DOHH2 (cell line): ENCODE results near the gene MELTF.

Source experiments
- H3F3A ChIP-seq: fragments of 200-600 bp; sonication (generic), shearing (Covaris generic); 2 replicates; pipeline ENCODE4 v1.6.0; 2016; ENCODE audit warnings: antibody characterized with exemption, mild to moderate bottlenecking; ENCODE audit not compliant: control insufficient read depth, insufficient read depth
- H3K27ac ChIP-seq: fragments of 200-600 bp; sonication (generic); 2 replicates; pipeline ENCODE4 v1.5.1; 2014; ENCODE audit warnings: low read depth, mild to moderate bottlenecking, low read length, moderate library complexity
- H3K27me3 ChIP-seq: fragments of 200-600 bp; sonication (generic); 2 replicates; pipeline ENCODE4 v1.6.1; 2014; ENCODE audit warnings: mild to moderate bottlenecking, low read length, mixed read lengths; ENCODE audit not compliant: control insufficient read depth
- H3K36me3 ChIP-seq: fragments of 200-600 bp; sonication (generic); 2 replicates; pipeline ENCODE4 v1.6.1; 2014; ENCODE audit warnings: mild to moderate bottlenecking, low read length, moderate library complexity, mixed read lengths; ENCODE audit not compliant: control insufficient read depth
- H3K4me1 ChIP-seq: fragments of 200-600 bp; sonication (generic); 2 replicates; pipeline ENCODE4 v1.6.1; 2014; ENCODE audit warnings: mild to moderate bottlenecking, low read length, mixed read lengths; ENCODE audit not compliant: control insufficient read depth
- H3K4me2 ChIP-seq: fragments of 200-600 bp; sonication (generic); 2 replicates; pipeline ENCODE4 v1.6.0; 2014; ENCODE audit warnings: mild to moderate bottlenecking, low read length, moderate library complexity
- H3K4me3 ChIP-seq: fragments of 200-600 bp; sonication (generic); 2 replicates; pipeline ENCODE4 v1.5.1; 2014; ENCODE audit warnings: mild to moderate bottlenecking, low read length, mixed read lengths
- H3K79me2 ChIP-seq: fragments of 200-600 bp; sonication (generic); 2 replicates; pipeline ENCODE4 v1.6.1; 2014; ENCODE audit warnings: mild to moderate bottlenecking, low read length, mixed read lengths; ENCODE audit not compliant: control insufficient read depth
- H3K9me2 ChIP-seq: fragments of 200-600 bp; sonication (generic); replicated peaks from 2 replicates; pipeline ENCODE4 v1.6.1; 2014; ENCODE audit warnings: mild to moderate bottlenecking, low read length, mixed read lengths; ENCODE audit not compliant: control insufficient read depth
- H3K9me3 ChIP-seq: fragments of 200-600 bp; sonication (generic); 2 replicates; pipeline ENCODE4 v1.6.1; 2014; ENCODE audit warnings: antibody characterized with exemption, low read length, mixed read lengths; ENCODE audit not compliant: control insufficient read depth, insufficient read depth
- H4K20me1 ChIP-seq: fragments of 200-600 bp; sonication (generic); 2 replicates; pipeline ENCODE4 v1.6.0; 2014; ENCODE audit warnings: low read depth, mild to moderate bottlenecking, antibody characterized with exemption, low read length, moderate library complexity; ENCODE audit not compliant: control insufficient read depth, insufficient read depth
- CTCF ChIP-seq: fragments of 200-600 bp; sonication (generic); IDR thresholded peaks from one replicate; pipeline ENCODE4 v1.5.1; 2014; ENCODE audit warnings: antibody characterized with exemption, mild to moderate bottlenecking, low read depth, low read length; ENCODE audit not compliant: poor library complexity, severe bottlenecking
- EZH2phosphoT487 ChIP-seq: fragments of 200-600 bp; sonication (generic); IDR thresholded peaks from 2 replicates; pipeline ENCODE4 v1.6.1; 2017; ENCODE audit warnings: borderline replicate concordance, mild to moderate bottlenecking, antibody characterized with exemption, low read length, moderate library complexity, mixed read lengths

The MELTF gene

DNA sequence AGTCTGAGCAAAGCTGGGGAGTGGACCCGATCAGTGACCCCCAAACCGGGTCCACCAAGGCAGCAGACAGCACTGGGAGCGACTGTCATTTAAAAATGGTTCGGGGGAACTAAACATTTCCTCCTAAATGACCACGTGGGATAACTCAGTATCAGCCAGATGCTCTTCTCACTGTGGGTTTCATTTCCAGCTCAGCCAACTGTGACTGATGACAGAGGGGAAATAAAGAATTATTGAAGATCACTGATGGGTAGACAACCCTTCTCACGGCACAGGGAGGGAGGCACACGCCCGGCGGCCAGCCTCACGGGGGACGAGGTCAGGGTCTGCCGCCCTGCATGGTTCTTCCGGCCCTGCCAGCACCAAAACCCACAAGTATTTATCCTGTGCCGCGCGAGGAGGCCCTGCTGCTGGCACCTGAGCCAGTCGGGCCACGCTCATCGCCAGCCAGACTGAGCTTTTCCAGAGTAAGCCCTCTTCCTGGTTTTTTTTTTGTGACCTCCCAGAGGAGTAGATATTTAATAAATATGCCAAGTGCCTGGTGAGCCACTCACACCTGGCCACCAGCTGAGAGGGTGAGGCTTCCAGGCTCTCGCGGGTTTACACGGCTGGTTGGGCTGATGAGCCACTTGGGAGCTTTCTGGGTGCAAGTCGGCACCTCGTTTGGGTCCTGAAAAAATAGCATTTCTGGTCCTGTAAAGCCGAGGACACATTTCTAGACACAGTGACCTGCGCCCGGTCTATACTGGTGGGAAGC is 6.2 kb downstream of the MELTF start:
- H3K4me3 ChIP-seq, result peak overlapping the region; percentile 72

GRCh38 chr3:197022405-197023231 is 7.0 kb downstream of the MELTF start:
- H3K27me3 ChIP-seq, result peaks cover 29% of the 10 kb centered on the region
- no peaks in the 10 kb centered on the region for H3K9me2 ChIP-seq
- H3K4me2 ChIP-seq, result peak overlapping the region; percentile 97
- H3K9me3 ChIP-seq, result no peaks in the 10 kb centered on the region
- H3K36me3 ChIP-seq, result no peaks in the 10 kb centered on the region
- H3K79me2 ChIP-seq, result no peaks in the 10 kb centered on the region
- peaks cover 4% of the 10 kb centered on the region; the same call in 1 of the 2 replicates for H4K20me1 ChIP-seq
- H3K27ac ChIP-seq, result peak overlapping the region; percentile 58
- TF ChIP-seq CTCF (no peak), EZH2phosphoT487 (no peak)
- H3K4me3 ChIP-seq, result peak overlapping the region; percentile 72
- H3K4me1 ChIP-seq, result peaks cover 34% of the 10 kb centered on the region
- H3F3A ChIP-seq, result peaks cover 4% of the 10 kb centered on the region; the same call in 1 of the 2 replicates

More for the DNA sequence above, 6.2 kb downstream of the MELTF start:
- Histone ChIP-seq H3K79me2 (no peaks in the 10 kb centered on the region), H3K27me3 (peaks cover 29% of the 10 kb centered on the region), H3K9me3 (no peaks in the 10 kb centered on the region), H3K4me2 (peak overlapping the region; percentile 97), H3K36me3 (no peaks in the 10 kb centered on the region), H3F3A (peaks cover 4% of the 10 kb centered on the region; the same call in 1 of the 2 replicates), H4K20me1 (peaks cover 4% of the 10 kb centered on the region; the same call in 1 of the 2 replicates), H3K9me2 (no peaks in the 10 kb centered on the region), H3K27ac (peak overlapping the region; percentile 58), H3K4me1 (peaks cover 35% of the 10 kb centered on the region)
- TF ChIP-seq CTCF (no peak), EZH2phosphoT487 (no peak)

- H3K27me3 ChIP-seq, result peaks cover 29% of the 10 kb centered on the region
- H3K4me1 ChIP-seq, result peaks cover 34% of the 10 kb centered on the region
- TF ChIP-seq CTCF, result no peak
- TF ChIP-seq EZH2phosphoT487, result no peak
- H3K9me2 ChIP-seq, result no peaks in the 10 kb centered on the region
- H4K20me1 ChIP-seq, result peaks cover 4% of the 10 kb centered on the region; the same call in 1 of the 2 replicates
- H3K27ac ChIP-seq, result no peak overlapping the region
- peak overlapping the region; percentile 97 for H3K4me2 ChIP-seq
- peaks cover 4% of the 10 kb centered on the region; the same call in 1 of the 2 replicates for H3F3A ChIP-seq
- no peak overlapping the region for H3K4me3 ChIP-seq
- H3K79me2 ChIP-seq, result no peaks in the 10 kb centered on the region
- H3K9me3 ChIP-seq, result no peaks in the 10 kb centered on the region
- H3K36me3 ChIP-seq, result no peaks in the 10 kb centered on the region
Measured at GRCh38 chr3:197021729-197022404, 7.8 kb downstream of the MELTF start.
